ENCODE measurements around the gene RPL13A. TPM values are rescaled to one million over a fixed set of nuclear protein-coding genes. Genes with fewer than 3 reads are reported as not detected.

Gene RPL13A
- total RNA-seq, 1 donor from 2014 or later = 2,053 TPM

DNA sequence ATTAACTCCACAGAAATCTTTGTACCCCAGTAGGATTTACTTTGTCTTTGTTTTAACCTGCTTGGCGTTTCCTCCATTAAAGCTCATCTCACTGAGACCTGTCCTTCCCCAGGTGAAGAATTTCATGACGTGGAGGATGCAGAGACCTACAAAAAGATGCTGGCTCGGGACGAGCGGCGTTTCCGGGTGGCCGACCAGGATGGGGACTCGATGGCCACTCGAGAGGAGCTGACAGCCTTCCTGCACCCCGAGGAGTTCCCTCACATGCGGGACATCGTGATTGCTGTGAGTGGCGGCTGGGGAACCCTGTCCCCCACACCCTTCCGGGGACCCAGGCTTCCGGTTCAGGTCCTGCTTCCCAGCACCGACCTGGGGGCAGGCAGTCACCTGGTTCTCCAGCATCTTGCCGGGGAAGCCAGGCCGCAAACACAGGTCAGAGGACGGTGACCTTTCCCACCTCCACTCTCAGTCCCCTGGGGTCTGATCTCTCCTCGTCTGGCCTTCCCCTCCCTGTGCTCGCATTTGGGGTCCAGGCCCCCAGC is 49.6 kb downstream of the RPL13A start:
- Histone ChIP-seq H4K20me1 (ENCODE audit: low read depth) (peaks cover 22% of the 10 kb centered on the region), H3F3A (ENCODE audit: low read depth) (peaks cover 10% of the 10 kb centered on the region), H3K9ac (no peak overlapping the region), H3K9me3 (ENCODE audit: low read depth) (no peaks in the 10 kb centered on the region), H3K4me3 (no peak overlapping the region), H3K4me2 (no peak overlapping the region), H3K36me3 (no peaks in the 10 kb centered on the region), H3K79me2 (ENCODE audit: low read depth) (no peaks in the 10 kb centered on the region), H3K4me1 (peaks cover 4% of the 10 kb centered on the region), H3K27ac (no peak overlapping the region), H3K27me3 (peaks cover 13% of the 10 kb centered on the region), H2AFZ (replicated peaks) (no peak overlapping the region)
- Mint-ChIP-seq H3K27me3 (ENCODE audit: insufficient read depth, low read depth) (peaks cover 11% of the 10 kb centered on the region), H3K9me3 (no peaks in the 10 kb centered on the region), H3K4me1 (peaks cover 18% of the 10 kb centered on the region), H3K36me3 (no peaks in the 10 kb centered on the region), H3K27ac (peak overlapping the region; percentile 90), H3K4me3 (no peak overlapping the region)
- DNase-seq (ENCODE audit: low spot score) = no peak
- TF ChIP-seq, protein P1, sequence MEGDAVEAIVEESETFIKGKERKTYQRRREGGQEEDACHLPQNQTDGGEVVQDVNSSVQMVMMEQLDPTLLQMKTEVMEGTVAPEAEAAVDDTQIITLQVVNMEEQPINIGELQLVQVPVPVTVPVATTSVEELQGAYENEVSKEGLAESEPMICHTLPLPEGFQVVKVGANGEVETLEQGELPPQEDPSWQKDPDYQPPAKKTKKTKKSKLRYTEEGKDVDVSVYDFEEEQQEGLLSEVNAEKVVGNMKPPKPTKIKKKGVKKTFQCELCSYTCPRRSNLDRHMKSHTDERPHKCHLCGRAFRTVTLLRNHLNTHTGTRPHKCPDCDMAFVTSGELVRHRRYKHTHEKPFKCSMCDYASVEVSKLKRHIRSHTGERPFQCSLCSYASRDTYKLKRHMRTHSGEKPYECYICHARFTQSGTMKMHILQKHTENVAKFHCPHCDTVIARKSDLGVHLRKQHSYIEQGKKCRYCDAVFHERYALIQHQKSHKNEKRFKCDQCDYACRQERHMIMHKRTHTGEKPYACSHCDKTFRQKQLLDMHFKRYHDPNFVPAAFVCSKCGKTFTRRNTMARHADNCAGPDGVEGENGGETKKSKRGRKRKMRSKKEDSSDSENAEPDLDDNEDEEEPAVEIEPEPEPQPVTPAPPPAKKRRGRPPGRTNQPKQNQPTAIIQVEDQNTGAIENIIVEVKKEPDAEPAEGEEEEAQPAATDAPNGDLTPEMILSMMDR (IDR thresholded peaks at IDR 0.05) = no peak
- TF ChIP-seq EZH2 (IDR thresholded peaks at IDR 0.05) (no peak), EZH2phosphoT487 (IDR thresholded peaks at IDR 0.05) (no peak)

DNA sequence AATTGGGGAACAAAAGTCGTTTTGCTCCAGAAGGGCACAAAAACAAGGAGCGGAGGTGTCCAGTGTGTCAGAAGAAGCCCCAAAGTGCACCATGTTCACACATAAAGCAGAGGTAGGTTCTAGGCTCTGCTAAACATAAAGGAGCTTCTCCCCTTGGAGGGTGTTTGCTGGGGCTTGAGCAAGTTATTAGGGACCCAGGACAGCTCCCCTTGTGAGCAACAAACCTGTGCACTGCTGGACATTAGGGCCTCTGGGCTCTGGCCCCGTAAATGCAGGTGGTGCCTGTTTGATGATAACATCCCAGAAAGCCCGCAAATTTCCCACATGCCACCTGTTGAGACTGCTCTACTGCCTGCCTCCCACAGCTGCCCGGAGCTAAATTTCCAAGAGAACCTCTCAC is 51.2 kb downstream of the RPL13A start:
- H3K27ac Mint-ChIP-seq = no peak overlapping the region
- H3K4me3 Mint-ChIP-seq = no peak overlapping the region
- Histone ChIP-seq H3K4me2 (no peak overlapping the region), H2AFZ (replicated peaks) (no peak overlapping the region), H3K4me1 (no peaks in the 10 kb centered on the region), H4K20me1 (ENCODE audit: low read depth) (peaks cover 9% of the 10 kb centered on the region), H3F3A (ENCODE audit: low read depth) (peaks cover 5% of the 10 kb centered on the region), H3K36me3 (no peaks in the 10 kb centered on the region), H3K27ac (no peak overlapping the region), H3K27me3 (peaks cover 13% of the 10 kb centered on the region), H3K9ac (no peak overlapping the region), H3K9me3 (ENCODE audit: low read depth) (no peaks in the 10 kb centered on the region), H3K4me3 (no peak overlapping the region), H3K79me2 (ENCODE audit: low read depth) (no peaks in the 10 kb centered on the region)
- no peaks in the 10 kb centered on the region for H3K36me3 Mint-ChIP-seq
- no peaks in the 10 kb centered on the region for H3K9me3 Mint-ChIP-seq
- TF ChIP-seq, protein P1 (IDR thresholded peaks at IDR 0.05) = no peak
- TF ChIP-seq EZH2 (IDR thresholded peaks at IDR 0.05) = no peak
- TF ChIP-seq EZH2phosphoT487 (IDR thresholded peaks at IDR 0.05) = no peak
- peaks cover 20% of the 10 kb centered on the region for H3K4me1 Mint-ChIP-seq
- DNase-seq (ENCODE audit: low spot score) = no peak
- peaks cover 10% of the 10 kb centered on the region for H3K27me3 Mint-ChIP-seq (ENCODE audit: insufficient read depth, low read depth)

DNA sequence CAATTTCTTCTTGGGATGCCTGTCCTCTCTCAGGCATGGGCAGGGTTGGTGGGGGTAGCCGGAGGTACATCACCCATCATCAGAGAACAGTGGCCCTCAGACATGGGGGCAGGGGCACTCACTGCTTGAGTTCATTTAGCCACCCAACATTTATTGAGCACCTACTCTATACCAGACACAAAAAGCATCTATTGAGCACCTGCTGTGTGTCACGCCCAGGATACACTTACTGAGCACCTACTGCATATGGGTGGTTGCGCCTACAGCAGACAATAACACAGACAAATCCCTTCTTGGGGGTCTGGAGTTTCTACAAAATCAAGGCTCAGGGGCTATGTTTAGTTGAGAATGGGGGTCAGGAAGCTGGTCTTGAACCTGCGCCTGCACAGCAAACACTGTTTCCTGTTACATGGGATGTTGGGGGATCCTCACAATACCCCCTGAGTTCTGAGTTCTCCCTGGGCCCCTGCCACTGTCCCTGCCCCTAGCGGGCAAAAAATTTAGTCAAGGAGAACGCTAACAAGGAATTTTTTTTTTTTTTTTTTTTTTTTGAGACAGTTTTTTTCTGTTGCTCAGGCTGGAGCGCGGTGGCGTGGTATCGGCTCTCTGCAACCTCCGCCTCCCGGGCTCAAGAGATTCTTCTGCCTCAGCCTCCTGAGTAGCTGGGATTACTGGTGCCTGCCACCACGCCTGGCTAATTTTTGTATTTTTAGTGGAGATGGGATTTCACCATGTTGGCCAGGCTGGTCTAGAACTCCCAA is 52.0 kb downstream of the RPL13A start:
- H2AFZ ChIP-seq (replicated peaks) = no peak overlapping the region
- peaks cover 9% of the 10 kb centered on the region for H3K27me3 Mint-ChIP-seq (ENCODE audit: insufficient read depth, low read depth)
- H3K9me3 ChIP-seq (ENCODE audit: low read depth) = no peaks in the 10 kb centered on the region
- no peak overlapping the region for H3K9ac ChIP-seq
- no peaks in the 10 kb centered on the region for H3K9me3 Mint-ChIP-seq
- no peaks in the 10 kb centered on the region for H3K4me1 ChIP-seq
- no peak overlapping the region for H3K27ac Mint-ChIP-seq
- H3K4me3 Mint-ChIP-seq = no peak overlapping the region
- peaks cover 5% of the 10 kb centered on the region for H3F3A ChIP-seq (ENCODE audit: low read depth)
- H4K20me1 ChIP-seq (ENCODE audit: low read depth) = peaks cover 3% of the 10 kb centered on the region
- no peak overlapping the region for H3K4me2 ChIP-seq
- peaks cover 8% of the 10 kb centered on the region for H3K27me3 ChIP-seq
- no peaks in the 10 kb centered on the region for H3K36me3 ChIP-seq
- no peaks in the 10 kb centered on the region for H3K79me2 ChIP-seq (ENCODE audit: low read depth)
- no peaks in the 10 kb centered on the region for H3K36me3 Mint-ChIP-seq
- TF ChIP-seq EZH2phosphoT487 (IDR thresholded peaks at IDR 0.05) = no peak
- no peak for TF ChIP-seq EZH2 (IDR thresholded peaks at IDR 0.05)
- TF ChIP-seq, protein P1 (IDR thresholded peaks at IDR 0.05) = no peak
- no peak overlapping the region for H3K27ac ChIP-seq
- DNase-seq (ENCODE audit: low spot score) = no peak
- H3K4me3 ChIP-seq = no peak overlapping the region
- peaks cover 19% of the 10 kb centered on the region for H3K4me1 Mint-ChIP-seq

MicroRNA genes within 50 kb of the gene (microRNA counts, 767-probe panel; counts per million panel counts)
- 460 counts per million, percentile 90 among the panel's probes with 10 or more counts for microRNA hsa-miR-150-5p

Small RNA genes lying within 50 kb of the gene (microRNA-seq; reads per million reads assigned to microRNA genes)
- gene MIR150 = 0.73 reads per million

Small RNA genes lying within 50 kb of the gene (small RNA-seq; reads per million reads assigned to genes)
- not detected for gene COX6CP7
- gene MIR150 = not detected
- gene SNORD32A = not detected
- not detected for gene SNORD33
- gene SNORD34 = not detected
- gene SNORD35A = not detected
- not detected for gene SNORD35B

Other genes with a start within 250 kb of the RPL13A start
- 2.9 and 5.0 TPM in 2 replicates for gene SLC6A16, start 162.4 kb upstream of the RPL13A start, total RNA-seq (ENCODE audit: low replicate concordance)
- not detected in 2 replicates for gene CD37, start 152.2 kb upstream of the RPL13A start, total RNA-seq (ENCODE audit: low replicate concordance)
- gene TEAD2, start 125.2 kb upstream of the RPL13A start, total RNA-seq (ENCODE audit: low replicate concordance) = 125 and 193 TPM in 2 replicates
- gene DKKL1, start 123.7 kb upstream of the RPL13A start, total RNA-seq (ENCODE audit: low replicate concordance) = 3.0 and 5.6 TPM in 2 replicates
- gene KASH5, start 99.4 kb upstream of the RPL13A start, total RNA-seq (ENCODE audit: low replicate concordance) = 0.59 TPM in 1 of 2 replicates, not detected in the other
- gene PTH2, start 64.2 kb upstream of the RPL13A start, total RNA-seq (ENCODE audit: low replicate concordance) = not detected in 2 replicates
- gene GFY, start 62.2 kb upstream of the RPL13A start, total RNA-seq (ENCODE audit: low replicate concordance) = 0.09 TPM in 1 of 2 replicates, not detected in the other
- 1.4 TPM in 2 replicates for gene SLC17A7, start 46.1 kb upstream of the RPL13A start, total RNA-seq (ENCODE audit: low replicate concordance)
- 133 and 168 TPM in 2 replicates for gene PIH1D1, start 35.8 kb upstream of the RPL13A start, total RNA-seq (ENCODE audit: low replicate concordance)
- 14.7 and 77.6 TPM in 2 replicates for gene ALDH16A1, start 34.4 kb upstream of the RPL13A start, total RNA-seq (ENCODE audit: low replicate concordance)
- gene FLT3LG, start 13.4 kb upstream of the RPL13A start, total RNA-seq (ENCODE audit: low replicate concordance) = 0.24 and 0.96 TPM in 2 replicates
- gene RPS11, start 8.8 kb downstream of the RPL13A start, total RNA-seq (ENCODE audit: low replicate concordance) = 5,448 and 6,772 TPM in 2 replicates
- 10.0 and 30.8 TPM in 2 replicates for gene FCGRT, start 25.1 kb downstream of the RPL13A start, total RNA-seq (ENCODE audit: low replicate concordance)
- gene RCN3, start 40.4 kb downstream of the RPL13A start, total RNA-seq (ENCODE audit: low replicate concordance) = 4.2 and 4.5 TPM in 2 replicates
- 26.2 and 68.3 TPM in 2 replicates for gene NOSIP, start 92.9 kb downstream of the RPL13A start, total RNA-seq (ENCODE audit: low replicate concordance)
- 0.09 and 0.68 TPM in 2 replicates for gene PRRG2, start 93.7 kb downstream of the RPL13A start, total RNA-seq (ENCODE audit: low replicate concordance)
- 3.2 and 9.0 TPM in 2 replicates for gene PRR12, start 103.6 kb downstream of the RPL13A start, total RNA-seq (ENCODE audit: low replicate concordance)
- 9.6 and 15.2 TPM in 2 replicates for gene RRAS, start 152.5 kb downstream of the RPL13A start, total RNA-seq (ENCODE audit: low replicate concordance)
- 8.7 and 27.5 TPM in 2 replicates for gene SCAF1, start 154.6 kb downstream of the RPL13A start, total RNA-seq (ENCODE audit: low replicate concordance)
- 29.5 and 65.1 TPM in 2 replicates for gene IRF3, start 178.2 kb downstream of the RPL13A start, total RNA-seq (ENCODE audit: low replicate concordance)
- gene BCL2L12, start 178.3 kb downstream of the RPL13A start, total RNA-seq (ENCODE audit: low replicate concordance) = 6.1 and 41.8 TPM in 2 replicates
- gene PRMT1, start 189.7 kb downstream of the RPL13A start, total RNA-seq (ENCODE audit: low replicate concordance) = 480 and 755 TPM in 2 replicates
- gene ADM5, start 202.0 kb downstream of the RPL13A start, total RNA-seq (ENCODE audit: low replicate concordance) = 6.0 and 9.4 TPM in 2 replicates
- gene CPT1C, start 203.5 kb downstream of the RPL13A start, total RNA-seq (ENCODE audit: low replicate concordance) = 51.7 and 105 TPM in 2 replicates